ENCODE data around the gene SNX15.

SNX15 gene

DNA sequence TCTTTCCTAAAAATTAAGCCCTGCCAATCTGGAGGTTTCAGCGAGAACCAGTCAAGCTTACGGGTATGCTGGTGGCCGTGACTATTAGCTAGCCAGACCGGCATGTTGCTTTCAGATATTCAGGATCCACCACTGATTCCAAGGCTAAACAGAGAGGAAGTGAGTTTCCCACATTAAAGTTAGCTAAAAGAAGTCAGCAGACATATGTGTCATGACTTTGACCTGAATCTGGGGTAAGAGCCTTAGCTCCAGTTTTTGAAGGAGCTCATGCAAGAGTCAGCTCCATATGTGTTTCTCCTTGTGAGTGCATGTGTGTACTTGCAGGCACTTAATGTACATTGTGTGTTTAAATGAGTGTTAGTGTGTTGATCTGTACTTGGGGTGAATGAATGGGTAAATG, 58.2 kb downstream of the SNX15 start:
- no peak for DNase-seq

DNA sequence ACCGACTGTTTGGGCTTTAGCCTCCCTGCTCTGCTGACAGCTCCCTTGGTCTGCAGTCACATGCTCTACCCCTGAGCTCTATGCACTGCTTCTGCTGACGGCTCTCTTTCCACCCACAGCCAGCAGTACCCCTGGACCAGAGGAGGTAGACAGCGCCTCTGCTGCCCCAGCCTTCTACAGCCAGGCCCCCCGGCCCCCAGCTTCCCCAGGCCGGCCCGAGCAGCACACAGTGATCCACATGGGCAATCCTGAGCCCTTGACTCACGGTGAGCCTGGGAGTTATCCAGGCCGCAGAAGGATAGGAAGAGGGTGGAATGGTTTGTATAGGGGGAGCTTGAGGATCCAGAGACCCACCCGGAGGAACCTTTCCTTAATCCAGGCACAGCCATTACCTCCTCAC, 59.6 kb downstream of the SNX15 start:
- no peak for DNase-seq

DNA sequence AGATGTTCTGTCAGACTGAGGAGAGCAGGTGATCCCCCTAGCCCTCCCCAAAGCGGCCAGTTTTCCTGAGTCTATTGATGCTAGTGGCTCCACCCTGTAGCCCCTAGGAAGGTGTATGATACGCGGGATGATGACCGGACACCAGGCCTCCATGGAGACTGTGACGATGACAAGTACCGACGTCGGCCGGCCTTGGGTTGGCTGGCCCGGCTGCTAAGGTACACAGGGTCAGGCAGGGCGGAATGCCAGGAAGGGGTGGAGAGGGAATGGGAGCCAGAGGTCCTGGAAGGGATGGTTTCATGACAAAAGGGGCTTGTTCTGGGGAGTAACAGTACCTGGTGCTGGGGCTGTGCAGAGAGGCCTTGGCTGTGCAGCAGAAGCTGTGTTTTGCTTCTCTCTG, 60.0 kb downstream of the SNX15 start:
- no peak for DNase-seq

DNA sequence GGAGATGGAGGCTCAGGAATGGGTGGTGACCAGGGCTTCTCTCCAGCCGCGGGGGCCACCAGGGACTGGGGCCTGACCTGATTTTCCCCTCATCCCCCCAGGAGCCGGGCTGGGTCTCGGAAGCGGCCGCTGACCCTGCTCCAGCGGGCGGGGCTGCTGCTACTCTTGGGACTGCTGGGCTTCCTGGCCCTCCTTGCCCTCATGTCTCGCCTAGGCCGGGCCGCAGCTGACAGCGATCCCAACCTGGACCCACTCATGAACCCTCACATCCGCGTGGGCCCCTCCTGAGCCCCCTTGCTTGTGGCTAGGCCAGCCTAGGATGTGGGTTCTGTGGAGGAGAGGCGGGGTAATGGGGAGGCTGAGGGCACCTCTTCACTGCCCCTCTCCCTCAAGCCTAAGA, 60.6 kb downstream of the SNX15 start:
- DNase-seq = no peak

DNA sequence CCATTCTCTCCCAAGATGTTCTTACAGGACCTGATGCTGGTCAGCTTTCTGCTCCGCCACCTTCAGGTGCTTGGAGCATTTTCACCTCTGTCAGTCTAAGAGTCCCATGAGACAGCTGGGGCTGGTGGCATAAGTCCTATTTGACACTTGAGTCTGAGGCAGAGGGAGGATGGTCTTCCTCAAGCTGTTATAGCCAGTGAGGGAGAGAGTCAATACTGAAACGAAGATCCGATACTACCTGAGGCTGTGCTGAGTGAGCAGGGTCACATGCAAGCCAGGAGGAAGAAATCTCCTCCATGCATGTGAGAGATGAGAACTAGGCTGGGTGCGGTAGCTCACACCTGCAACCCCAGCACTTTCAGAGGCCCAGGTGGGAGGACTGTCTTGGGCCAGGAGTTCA, 62.4 kb downstream of the SNX15 start:
- DNase-seq = no peak
